Eye (tissue), 1 donor: ENCODE measurements around the gene ROCK2.

ENCODE experiments used
- DNase-seq: peaks from one replicate; pipeline ENCODE4 v3.0.0-alpha.2; 2015

The ROCK2 gene

DNA sequence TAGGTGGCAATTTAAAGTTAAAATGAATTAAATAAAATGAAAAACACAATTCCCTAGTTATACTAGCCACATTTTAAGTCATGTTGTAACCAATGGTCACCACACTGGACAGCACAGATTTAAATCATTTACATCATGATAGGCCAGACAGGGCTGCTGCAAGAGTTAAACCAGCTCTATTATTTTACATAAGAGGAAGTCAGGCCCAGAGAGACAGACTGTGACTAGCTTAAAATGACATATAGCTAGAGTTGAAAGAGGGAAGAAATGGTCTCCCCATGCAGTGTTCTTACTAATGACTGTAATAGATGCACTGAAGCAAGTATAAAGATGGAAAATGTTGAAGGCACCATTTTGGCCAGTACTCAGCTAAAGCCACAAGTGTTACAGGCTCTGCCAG, 119.5 kb downstream of the ROCK2 start:
- no peak for DNase-seq

DNA sequence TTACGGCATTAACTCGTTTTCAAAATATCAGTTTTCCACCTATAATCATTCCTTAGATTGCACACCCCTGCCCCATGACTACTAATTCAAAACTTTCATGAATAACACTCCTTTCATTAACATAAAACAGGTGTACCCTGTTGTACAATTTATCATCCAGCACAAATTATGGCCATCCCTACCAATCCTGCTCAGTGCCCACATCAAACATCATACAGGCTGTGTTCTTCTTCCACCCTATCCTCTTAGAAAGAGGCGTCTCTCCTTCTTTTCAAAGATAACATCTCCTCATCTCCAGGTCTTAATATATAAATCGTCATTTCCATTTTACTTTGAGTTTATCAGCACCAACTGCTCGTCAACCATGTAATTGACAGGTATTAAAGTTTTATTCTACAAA, 121.6 kb downstream of the ROCK2 start:
- DNase-seq: no peak

DNA sequence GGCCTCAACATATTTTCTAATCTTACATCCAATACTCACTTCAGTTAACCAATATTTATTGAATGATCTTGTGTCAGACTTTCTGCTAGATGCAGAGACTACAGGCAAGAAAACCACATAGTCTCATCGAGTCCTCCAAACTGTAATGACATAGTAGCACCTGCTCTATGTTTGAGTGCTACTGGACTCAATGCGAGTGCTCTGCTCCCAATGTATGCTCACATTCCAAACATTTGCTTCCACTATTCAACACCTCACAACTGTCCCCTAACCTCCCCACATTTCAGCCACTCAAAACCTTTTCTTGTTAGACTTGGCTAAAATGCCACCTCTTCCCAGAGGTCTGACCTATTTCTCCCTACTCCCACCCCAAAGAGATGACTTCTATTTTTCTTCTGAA, 124.0 kb downstream of the ROCK2 start:
- DNase-seq: no peak

DNA sequence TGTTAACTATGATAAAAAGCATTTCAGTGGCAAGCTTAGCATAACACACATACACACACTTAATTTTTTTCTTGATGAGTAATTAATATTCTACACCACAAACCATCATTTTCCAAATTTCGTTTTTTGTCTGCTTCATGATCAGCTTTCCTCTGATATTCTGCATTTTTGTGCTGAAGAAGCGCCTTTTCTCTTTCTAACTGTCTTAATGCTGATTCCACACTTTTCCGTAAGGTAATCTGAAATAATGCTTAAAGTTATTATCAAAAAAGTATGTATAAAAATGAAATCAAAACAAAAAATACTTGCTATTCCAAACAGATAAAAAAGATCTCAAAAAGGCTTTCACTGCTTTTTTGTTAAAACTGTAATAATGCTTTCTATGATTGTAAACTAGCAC, 129.0 kb downstream of the ROCK2 start:
- DNase-seq: no peak

DNA sequence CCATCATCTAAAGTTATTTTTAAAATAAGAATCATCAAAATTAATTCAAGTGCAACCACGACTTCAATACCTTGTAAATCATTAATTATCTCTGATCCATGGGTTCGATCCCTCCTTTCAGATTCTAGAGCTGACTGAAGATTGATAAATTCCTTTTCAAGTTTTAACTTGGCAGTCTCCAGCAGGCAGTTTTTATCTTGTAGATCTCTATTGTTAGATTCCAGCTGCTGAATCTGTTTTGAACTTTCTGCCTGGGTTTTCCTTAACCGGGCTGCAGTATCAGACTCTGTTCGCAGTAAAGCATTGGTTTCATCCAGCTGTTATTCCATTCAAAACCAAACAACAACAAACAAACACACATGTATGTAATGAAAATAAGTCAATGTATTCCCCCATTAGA, 129.7 kb downstream of the ROCK2 start:
- no peak for DNase-seq

DNA sequence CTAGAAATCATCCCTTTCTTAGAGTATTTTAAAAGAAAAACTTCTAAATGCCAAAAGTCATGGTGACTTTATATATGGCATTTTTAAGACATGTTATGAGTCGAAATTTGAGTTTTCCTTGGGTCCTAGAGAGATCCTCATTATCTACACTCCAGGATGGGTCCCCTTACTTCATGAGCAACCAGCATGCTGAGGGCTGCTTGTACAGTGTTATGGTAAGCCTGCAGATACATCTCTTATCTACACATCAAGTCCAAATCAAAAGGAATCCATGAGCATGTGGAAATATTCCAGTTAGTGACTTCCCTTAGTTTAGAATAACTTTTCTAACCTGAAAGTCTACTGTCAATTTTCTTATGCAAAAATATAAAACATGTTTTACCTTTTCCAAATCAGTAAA, 130.5 kb downstream of the ROCK2 start:
- no peak for DNase-seq

DNA sequence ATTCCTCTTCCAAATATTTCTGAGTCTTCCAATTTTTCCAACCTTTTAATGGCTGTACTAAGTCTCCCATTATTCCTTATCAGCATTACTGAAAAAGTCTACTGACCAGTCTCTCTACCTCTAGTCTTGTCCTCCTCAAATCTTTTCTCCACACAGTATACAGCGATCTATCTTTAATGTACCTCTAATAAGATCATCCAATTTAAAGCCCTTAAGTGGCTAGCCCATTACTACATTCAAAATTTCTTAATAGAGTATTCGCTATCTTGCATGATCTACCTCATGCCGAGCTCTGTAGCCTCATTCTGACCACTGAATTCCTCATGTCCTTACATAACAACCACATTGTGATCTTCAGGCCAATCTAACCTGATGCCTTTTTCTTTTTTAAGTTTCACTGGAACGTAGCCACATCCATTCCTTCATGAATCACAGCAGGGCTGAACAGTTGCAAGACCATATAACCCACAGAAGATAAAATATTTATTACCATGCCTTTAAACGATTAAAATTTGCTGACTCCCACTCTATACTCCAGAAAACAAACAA, 131.3 kb downstream of the ROCK2 start:
- DNase-seq: no peak

DNA sequence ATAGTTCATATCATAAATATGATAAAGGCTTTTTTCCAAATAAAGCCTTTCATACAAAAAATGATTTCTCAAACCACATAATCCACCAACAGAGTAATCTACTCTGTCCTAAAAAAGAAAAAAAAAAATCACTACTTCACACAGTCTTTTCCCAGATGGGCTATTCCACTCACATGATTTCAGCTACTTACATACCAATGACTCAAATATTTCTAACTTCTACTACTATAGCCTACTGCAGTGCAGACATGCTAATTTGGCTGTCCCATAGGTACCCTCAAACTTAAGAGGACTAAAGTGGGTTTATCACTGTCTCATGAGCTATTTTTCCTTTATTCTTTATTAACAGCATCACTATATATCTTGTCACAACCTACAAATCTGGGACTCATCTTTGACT, 131.8 kb downstream of the ROCK2 start:
- no peak for DNase-seq

DNA sequence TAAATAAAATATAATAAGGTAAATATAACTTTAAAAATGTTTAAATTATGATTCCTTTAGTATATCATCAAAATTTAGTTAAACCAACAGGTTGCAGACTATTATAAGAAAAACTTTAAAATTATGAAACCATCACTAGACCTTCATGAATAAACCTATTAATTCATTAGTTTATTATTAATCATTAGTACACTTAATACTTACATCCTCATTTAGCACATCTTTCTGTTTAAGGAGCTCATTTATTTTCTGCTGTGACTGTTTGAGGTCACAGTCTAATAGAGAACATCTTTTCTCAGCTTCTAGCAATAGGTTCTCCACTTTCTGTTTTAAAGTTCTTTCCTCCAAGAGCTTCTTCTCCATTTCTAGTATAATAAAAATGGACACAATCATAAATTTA, 136.4 kb downstream of the ROCK2 start:
- DNase-seq: no peak

DNA sequence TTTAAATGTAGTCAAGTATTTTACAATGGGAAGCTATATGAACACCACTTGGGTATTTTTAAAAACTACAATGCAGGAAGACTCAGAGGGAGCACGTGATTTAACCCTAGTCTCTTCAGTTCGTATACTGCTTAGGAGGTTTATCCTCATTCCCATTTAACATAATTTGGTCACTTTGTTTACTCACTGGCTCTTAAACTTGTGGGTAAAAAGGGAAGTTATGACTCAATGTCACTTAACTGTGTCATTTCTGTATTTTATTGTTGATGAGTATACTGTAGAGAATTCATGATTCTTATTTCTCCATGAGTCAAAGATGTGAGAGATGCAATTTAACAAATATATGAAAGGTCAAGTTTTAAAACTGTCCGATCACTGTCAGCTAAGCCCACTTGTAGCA, 141.0 kb downstream of the ROCK2 start:
- no peak for DNase-seq

DNA sequence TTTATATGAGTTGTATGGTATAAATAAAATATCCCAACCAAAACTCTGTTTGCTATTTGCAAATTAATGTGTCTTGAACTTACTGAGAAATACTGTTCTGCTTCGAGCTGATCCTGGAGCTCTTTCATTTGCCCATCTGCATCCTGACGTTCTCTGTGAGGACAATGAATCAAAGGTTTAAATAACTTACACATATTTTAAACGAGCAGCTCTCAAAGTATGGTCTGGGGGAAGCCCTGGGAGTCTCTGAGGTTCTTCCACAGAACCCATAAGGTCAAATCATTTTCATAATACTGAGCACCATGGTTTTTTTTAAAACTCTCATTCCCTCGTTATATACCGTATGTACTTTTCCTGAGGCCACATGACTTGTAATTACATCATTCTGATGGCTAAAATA, 142.5 kb downstream of the ROCK2 start:
- no peak for DNase-seq

DNA sequence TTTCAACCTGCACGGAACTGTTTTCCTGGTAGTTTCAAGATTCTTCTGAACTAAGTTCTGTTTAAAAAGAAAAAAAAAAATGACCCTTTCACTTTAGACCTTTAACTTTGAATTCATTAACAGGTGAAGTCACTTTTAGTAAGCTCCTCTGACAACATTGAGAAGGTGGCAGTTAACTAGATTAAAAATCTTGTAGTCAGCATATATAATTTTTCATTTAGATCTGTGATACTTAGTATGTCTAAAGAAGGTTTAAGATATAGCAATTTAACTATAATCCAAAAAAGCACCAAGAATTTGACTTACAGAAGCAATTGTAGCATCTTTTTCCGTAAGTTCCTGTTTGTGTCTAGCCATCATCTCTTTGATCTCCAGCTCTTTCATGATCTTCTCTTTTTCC, 143.8 kb downstream of the ROCK2 start:
- no peak for DNase-seq

DNA sequence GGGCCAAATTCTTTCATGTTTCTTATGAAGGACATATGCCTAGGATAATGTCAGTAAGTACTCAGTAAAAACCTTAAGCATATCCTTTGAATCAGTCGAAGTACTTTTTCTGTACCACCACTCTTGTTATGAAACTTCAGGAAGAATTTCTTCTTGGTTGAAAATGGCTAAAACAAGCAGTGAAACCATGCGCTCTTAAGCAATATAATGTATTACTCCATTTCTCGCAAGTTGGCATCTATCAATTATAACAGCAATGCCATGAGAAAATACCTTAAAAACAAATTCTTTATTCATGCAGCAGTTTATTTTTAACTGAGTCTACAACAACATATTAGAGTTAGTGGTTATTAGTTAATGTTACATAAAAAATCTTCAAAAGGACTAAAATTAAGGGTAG, 148.2 kb downstream of the ROCK2 start:
- no peak for DNase-seq

DNA sequence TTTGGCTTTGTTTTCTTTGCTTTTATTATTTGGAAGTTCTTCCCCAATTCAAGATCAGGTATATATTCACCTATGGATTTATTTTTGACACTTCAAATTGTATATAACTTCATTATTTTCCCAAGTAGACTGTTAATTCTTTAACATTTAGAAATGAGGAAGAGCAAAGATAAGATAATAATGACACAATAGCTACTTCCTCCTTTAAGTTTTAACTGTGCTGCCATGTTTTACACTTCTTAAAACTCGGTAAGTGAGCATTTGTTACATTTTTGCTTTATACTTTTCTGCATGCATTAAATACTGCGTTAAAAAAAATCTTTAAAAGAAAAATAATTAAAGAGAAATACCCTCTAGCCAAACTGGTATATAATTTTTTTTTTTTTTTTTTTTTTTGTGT, 156.7 kb downstream of the ROCK2 start:
- no peak for DNase-seq

DNA sequence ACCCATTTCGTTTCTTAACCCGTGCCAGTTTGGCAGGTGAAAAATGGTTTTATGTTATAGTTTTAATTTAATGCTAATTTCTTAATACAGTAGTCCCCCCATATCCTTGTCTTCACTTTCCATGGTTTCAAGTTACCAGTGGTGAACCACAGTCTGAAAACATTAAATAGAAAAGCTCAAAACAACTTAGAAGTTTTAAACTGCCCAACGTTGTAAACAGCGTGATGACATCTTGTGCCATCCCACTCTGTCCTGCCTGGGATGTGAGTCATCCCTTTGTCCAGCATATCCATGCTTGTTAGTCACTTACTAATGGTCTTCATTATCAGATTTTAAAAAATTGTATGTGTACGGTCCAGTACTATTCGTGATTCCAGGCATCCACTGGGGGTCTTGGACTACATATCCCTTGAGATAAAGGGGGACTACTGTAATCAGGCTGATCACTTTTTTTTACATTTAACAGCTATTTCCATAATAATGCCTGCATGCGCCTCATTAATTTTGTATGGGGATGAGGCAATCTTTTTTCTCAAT, 157.3 kb downstream of the ROCK2 start:
- DNase-seq: no peak

DNA sequence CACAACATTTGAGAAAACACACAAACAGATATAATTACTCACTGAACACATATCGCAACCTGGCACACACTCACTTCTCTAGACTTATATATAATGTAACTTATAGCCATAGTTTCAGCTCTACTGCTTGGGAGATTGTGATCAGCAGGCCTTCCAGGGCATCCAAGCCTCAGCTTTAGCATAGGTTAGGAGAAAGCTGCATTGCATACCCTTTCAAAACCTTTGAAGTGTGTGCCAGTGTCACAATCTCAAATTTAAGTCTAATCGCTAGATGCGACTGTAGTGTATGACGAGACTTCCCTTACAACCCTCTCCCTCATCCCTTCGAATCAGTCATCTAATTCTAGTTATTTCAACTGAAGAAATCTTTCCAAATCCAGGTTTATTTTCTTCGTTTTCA, 158.3 kb downstream of the ROCK2 start:
- no peak for DNase-seq

DNA sequence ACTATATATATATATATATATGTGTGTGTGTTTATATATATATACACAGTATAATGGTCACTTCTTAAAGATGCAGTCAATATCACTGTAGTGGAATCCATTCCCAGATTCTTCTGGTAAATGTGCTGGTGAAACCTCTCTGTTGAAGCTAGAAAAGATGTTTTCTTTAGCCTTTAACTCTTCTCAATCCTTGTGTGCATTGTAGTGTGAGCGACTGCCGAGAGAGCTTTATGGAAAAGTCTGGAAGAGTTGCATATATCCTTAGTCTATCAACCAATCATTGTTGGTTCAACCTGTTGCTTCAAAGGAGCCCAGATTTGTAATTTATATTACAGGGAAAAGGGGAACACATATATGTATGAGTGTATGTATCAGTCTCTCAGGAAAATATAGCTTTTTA, 161.5 kb downstream of the ROCK2 start:
- no peak for DNase-seq

DNA sequence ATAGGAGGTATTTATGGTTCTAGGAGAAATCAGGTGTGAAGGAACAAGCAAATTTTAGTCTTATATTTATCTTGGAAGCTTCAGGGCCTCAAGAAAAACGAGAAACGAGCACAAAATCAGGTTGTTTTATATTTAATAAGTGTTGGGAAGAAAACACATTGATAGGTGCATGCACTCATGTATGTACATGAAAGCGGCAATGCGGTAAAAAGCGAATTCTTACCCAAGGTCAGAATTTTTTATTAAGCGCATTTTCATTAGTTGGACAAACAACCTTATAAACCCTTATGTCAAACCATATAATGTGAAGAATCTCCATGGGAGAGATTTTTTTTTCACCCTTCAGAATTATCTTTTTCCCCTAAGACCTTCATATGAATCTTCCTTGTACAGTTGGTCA, 163.8 kb downstream of the ROCK2 start:
- DNase-seq: no peak

DNA sequence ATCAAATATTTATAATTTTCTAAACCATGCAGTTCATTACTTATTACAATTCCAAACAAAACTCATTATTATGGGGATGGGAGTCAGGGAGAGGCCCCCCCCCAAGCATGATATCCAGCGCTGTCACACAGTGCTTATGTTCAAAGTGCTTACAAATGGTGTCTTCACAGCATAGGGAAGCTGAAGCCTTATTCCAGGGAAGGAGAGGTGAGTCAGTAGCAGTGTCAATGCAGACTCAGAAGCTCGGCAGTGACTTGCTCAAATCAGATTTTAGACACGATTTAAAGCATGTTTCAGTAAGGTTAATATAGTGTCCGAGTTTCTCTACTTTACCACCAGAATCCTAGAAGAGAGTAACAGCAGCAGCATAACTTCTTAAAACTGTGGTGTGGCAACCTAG, 164.5 kb downstream of the ROCK2 start:
- no peak for DNase-seq

DNA sequence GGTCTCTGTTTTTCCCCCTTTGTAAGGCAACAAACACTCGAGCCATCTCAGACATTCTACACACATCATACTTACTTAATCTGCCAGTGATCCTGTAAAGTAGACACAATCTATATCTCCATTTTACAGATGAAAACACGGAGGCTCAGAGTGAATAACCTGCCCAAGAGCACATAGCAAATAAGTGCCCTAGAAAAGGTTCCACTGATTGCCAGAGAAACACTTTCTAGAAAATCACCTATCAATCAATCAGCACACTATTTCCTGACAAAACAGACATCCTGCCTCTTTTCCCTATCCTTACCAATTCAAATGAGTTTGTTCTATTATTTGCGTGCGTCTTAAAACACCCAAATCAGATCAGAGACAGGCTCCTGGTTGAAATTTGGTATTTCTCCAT, 165.2 kb downstream of the ROCK2 start:
- DNase-seq: no peak

DNA sequence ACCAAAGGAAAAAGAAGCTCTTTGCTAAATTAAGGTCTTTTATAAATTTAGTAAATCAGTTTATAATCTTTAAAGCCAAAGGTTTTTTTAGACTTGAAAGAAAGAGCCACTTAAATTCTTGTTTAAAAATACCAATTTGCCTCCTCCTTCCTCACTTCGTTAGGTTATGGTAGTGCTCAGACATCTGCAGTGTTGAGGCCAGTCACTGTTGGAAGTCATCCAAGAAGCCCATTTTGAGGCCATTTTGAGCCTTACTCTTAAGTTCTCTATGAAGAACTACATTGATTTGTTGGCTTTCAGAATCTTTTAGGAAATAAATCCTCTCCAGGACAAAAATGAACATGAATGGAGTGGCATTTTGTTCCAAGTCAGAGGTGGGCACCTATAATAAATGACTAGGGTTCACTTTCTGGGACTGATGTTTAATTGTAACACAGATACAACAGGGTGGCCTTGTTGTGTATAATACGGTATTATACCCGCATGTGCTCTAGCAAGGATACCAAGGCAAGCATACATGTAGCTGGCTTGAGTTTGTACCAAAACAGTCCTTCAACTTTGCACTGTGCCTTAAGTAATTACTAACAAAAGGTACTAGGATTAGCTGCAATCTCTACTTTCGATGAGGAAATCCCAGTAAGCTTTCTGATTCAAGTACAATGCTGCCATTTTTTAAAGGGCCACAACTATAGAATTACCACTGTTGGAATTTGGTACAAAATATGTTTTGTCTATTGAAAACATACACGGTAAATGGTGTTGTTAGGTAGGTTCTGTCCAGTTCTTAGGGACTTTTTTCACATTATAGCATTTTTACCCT, 166.4 kb downstream of the ROCK2 start:
- no peak for DNase-seq

DNA sequence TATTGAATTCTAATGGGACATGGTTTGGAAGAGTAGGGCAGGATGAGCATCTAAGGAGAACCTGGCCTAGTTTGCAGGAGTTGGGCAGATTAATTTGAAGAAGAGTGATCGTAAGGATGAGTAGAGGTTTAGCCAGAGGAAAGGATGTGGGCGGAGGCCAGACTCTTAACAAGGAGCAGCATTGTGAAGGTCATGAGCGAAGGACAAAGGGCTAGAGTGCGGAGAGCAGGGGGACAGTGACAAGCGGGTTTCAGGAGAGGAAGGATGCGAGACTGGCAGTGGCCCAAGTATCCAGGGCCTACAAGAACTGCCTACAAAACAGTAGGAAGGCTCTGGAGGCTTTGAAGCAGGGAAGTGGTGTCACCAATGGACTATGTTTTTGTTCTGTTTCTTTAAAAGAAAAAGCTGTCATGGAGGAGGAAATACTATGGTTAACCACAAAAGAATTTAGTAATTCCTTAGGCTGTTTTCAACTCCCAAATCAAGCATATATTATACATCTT, 169.1 kb downstream of the ROCK2 start:
- no peak for DNase-seq

DNA sequence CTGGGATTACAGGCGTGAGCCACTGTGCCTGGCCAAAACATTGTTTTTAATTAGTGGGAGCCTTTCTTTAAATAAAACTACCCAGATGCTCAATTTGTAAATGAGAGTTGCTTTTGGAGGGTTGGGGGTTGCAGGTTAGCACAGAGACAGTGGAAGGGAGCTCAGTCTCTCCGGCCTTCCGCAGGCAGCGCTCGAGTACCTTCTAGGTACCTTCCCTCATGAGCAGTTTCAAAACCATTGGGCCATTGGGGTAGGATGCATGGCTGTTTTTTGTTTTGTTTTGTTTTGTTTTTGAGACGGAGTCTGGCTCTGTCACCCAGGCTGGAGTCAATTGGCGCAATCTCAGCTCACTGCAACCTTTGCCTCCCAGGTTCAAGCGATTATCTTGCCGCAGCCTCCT, 170.2 kb downstream of the ROCK2 start:
- no peak for DNase-seq

DNA sequence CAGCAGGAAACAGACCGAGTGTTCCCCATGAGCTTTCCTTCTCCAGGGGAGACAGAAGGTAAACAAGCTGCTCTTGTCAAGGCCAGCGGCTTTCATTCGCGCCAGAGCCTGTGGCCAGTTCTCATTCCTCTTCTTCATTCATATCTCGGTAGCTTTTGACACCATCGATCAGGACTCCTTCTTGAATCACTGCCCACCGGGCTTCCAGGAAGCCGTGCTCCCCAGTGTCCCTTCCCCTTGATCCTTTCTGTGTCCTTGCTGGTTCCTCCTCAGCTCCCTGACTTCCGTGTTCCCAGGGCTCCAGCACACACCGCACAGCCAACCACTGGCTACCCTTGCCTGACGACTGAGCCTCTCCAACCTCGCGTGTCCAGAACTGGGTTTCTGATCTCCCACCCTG, 175.1 kb downstream of the ROCK2 start:
- no peak for DNase-seq

DNA sequence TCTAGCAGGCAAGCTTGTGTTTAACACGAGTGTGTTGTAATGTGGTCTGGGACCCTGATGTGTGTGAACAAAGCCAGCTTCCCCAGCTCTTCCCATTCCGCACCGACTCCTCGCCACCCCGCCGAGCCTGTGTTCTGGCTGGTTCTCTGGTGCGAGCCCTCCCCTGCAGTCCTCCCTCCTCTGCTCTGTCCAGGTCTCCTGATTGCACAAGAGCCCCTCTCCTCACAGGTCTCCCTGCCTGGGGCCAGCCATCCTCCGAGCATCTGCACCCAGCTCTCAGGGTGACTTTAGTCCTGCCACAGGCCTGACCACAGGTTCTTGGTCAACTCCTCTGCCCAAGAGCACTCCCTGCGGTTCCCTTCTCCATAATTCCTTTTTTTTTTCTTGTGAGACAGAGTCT, 175.9 kb downstream of the ROCK2 start:
- no peak for DNase-seq
